PC-9 (cell line): ENCODE data around the gene CRACDL. TPM values are rescaled to one million over a fixed set of nuclear protein-coding genes. Genes with fewer than 3 reads are reported as not detected.

ENCODE experiments used
- BruUV-seq: library from RNA; stranded (reverse); fragments of 400-500 nt; replicated peaks from 2 replicates; lab custom pipeline; 2021; lab: Mats Ljungman, UMichigan
- CTCF ChIA-PET: fragments of 300-600 bp; sonication (Branson Sonifier 250); formaldehyde crosslinking; loops from one replicate; lab custom pipeline; 2022; ENCODE audit warnings: antibody characterized with exemption; lab: Charles Lee
- POLR2A ChIA-PET: fragments of 300-600 bp; sonication (Branson Sonifier 250); formaldehyde crosslinking; loops from one replicate; lab custom pipeline; 2022; ENCODE audit warnings: antibody characterized with exemption; ENCODE audit not compliant: unreplicated experiment; lab: Charles Lee
- DNase-seq, 2 experiments: peaks; one replicate each; pipeline versions ENCODE4 v3.0.0 to v3.0.0-alpha.2; 2015 to 2022; ENCODE audit warnings: mixed read lengths in 1 of 2
- H2AFZ ChIP-seq: fragments of 200-600 bp; sonication (generic); 2 replicates; pipeline ENCODE4 v1.8.1; 2017; ENCODE audit warnings: antibody characterized with exemption
- H3F3A ChIP-seq: fragments of 200-600 bp; sonication (generic); 2 replicates; pipeline ENCODE4 v1.8.1; 2017; ENCODE audit warnings: antibody characterized with exemption, mild to moderate bottlenecking, low read depth; ENCODE audit not compliant: insufficient read depth
- H3K27ac ChIP-seq: fragments of 200-600 bp; sonication (generic); 2 replicates; pipeline ENCODE4 v1.6.1; 2016; ENCODE audit warnings: mixed run types
- H3K27me3 ChIP-seq: fragments of 200-600 bp; sonication (generic); 2 replicates; pipeline ENCODE4 v1.6.1; 2016; ENCODE audit warnings: low read depth, mixed run types; ENCODE audit not compliant: insufficient read depth
- H3K36me3 ChIP-seq: fragments of 200-600 bp; sonication (generic); 2 replicates; pipeline ENCODE4 v1.6.1; 2016; ENCODE audit warnings: low read depth, mixed run types
- H3K4me1 ChIP-seq: fragments of 200-600 bp; sonication (generic); replicated peaks from 2 replicates; pipeline ENCODE4 v1.6.1; 2016; ENCODE audit warnings: mixed run types; ENCODE audit not compliant: insufficient read depth
- H3K4me2 ChIP-seq: fragments of 200-600 bp; sonication (generic); 2 replicates; pipeline ENCODE4 v1.6.1; 2017; ENCODE audit warnings: mixed run types
- H3K4me3 ChIP-seq: fragments of 200-600 bp; sonication (generic); 2 replicates; pipeline ENCODE4 v1.6.1; 2016; ENCODE audit warnings: mixed run types
- H3K79me2 ChIP-seq: fragments of 200-600 bp; sonication (generic); 2 replicates; pipeline ENCODE4 v1.6.1; 2017; ENCODE audit warnings: low read depth, mixed run types
- H3K9me2 ChIP-seq: fragments of 200-600 bp; sonication (generic); 2 replicates; pipeline ENCODE4 v1.8.1; 2017; ENCODE audit warnings: mild to moderate bottlenecking; ENCODE audit not compliant: insufficient read depth
- H3K9me3 ChIP-seq: fragments of 200-600 bp; sonication (generic); 2 replicates; pipeline ENCODE4 v1.8.1; 2016; ENCODE audit warnings: low read depth; ENCODE audit not compliant: insufficient read depth
- H4K20me1 ChIP-seq: fragments of 200-600 bp; sonication (generic); 2 replicates; pipeline ENCODE4 v1.8.1; 2017; ENCODE audit not compliant: insufficient read depth
- CTCF ChIP-seq: fragments of 200-600 bp; sonication (generic); conservative IDR thresholded peaks from 2 replicates; pipeline ENCODE4 v1.6.1; 2017; ENCODE audit warnings: mixed run types, antibody characterized with exemption, mild to moderate bottlenecking, moderate library complexity
- EZH2 ChIP-seq: fragments of 200-600 bp; sonication (generic); IDR thresholded peaks from 2 replicates; pipeline ENCODE4 v1.8.0; 2017; ENCODE audit warnings: antibody characterized with exemption, low read depth
- intact Hi-C: fragments of 100-400 bp; cut with micrococcal nuclease; formaldehyde crosslinking; loops from one replicate; pipeline ENCODE4 v1.10.0; 2022; ENCODE audit not compliant: unreplicated experiment
- total RNA-seq: library from RNA; stranded (reverse); gene quantifications from 2 replicates; pipeline ENCODE4 v1.2.3, GENCODE V29; 2021

The CRACDL gene
- total RNA-seq, 1 experiment from 2014 or later: 33.7 TPM

GRCh38 chr2:98846041-98846440, 90.0 kb downstream of the CRACDL start:
- Histone ChIP-seq H3K9me3 (no peaks in the 10 kb centered on the region), H3F3A (no peaks in the 10 kb centered on the region), H3K27ac (no peak overlapping the region), H3K9me2 (no peaks in the 10 kb centered on the region; the same call in 1 of the 2 replicates), H3K4me1 (no peaks in the 10 kb centered on the region), H3K4me2 (no peak overlapping the region), H4K20me1 (no peaks in the 10 kb centered on the region), H3K27me3 (no peaks in the 10 kb centered on the region), H3K4me3 (no peak overlapping the region), H2AFZ (no peak overlapping the region), H3K36me3 (peaks cover 4% of the 10 kb centered on the region; the same call in 1 of the 2 replicates), H3K79me2 (no peaks in the 10 kb centered on the region)
- intact Hi-C loops: no loop called here
- TF ChIP-seq CTCF: no peak
- TF ChIP-seq EZH2: no peak
- DNase-seq: no peak
- BruUV-seq: no TSS peak
- POLR2A ChIA-PET: no interaction called here
- CTCF ChIA-PET: no interaction called here

DNA sequence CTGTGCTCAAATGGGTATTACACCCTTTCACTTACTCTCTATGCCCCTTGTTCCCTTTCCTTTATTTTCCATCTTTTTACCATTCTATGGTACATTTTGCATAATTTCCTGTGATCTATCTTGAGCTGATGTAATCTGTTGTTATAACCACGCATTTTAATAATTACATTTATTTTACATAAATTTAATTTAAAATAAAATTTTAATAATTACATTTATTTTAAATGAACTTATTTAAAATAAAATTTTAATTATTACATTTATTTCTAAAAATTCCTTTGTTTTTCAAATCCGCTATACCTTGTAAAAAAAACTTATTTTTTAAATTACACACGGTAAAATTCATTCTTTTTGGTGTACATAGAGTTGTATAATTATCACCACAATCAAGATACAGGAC, 93.9 kb downstream of the CRACDL start:
- CTCF ChIA-PET: no interaction called here
- no peak for TF ChIP-seq CTCF
- no peak for TF ChIP-seq EZH2
- no TSS peak for BruUV-seq

GRCh38 chr2:98839292-98839691, 96.7 kb downstream of the CRACDL start:
- no peaks in the 10 kb centered on the region for H3K79me2 ChIP-seq
- no peak overlapping the region for H2AFZ ChIP-seq
- peaks cover 16% of the 10 kb centered on the region for H3K4me1 ChIP-seq
- peaks cover 20% of the 10 kb centered on the region; the same call in 1 of the 2 replicates for H3F3A ChIP-seq
- no peak overlapping the region for H3K27ac ChIP-seq
- no TSS peak for BruUV-seq
- intact Hi-C loops: loop anchor here (5.0 kb wide), 2 partner anchors 107 to 427 kb away; partner anchors contain the start of gene MGAT4A
- H3K9me3 ChIP-seq: no peaks in the 10 kb centered on the region; the same call in 1 of the 2 replicates
- H3K27me3 ChIP-seq: no peaks in the 10 kb centered on the region
- DNase-seq: peak in 1 of 2 experiments; percentile 56
- POLR2A ChIA-PET: no interaction called here
- H4K20me1 ChIP-seq: no peaks in the 10 kb centered on the region
- H3K4me3 ChIP-seq: no peak overlapping the region
- no peak overlapping the region for H3K4me2 ChIP-seq
- CTCF ChIA-PET: interaction anchor here (0.9 kb wide), 1 partner anchor 226 kb away, joined by 3 read pairs; no protein-coding TSS in a partner anchor
- H3K9me2 ChIP-seq: no peaks in the 10 kb centered on the region; the same call in 1 of the 2 replicates
- TF ChIP-seq CTCF (no peak), EZH2 (no peak)
- H3K36me3 ChIP-seq: peaks cover 11% of the 10 kb centered on the region; the same call in 1 of the 2 replicates

More for the DNA sequence above, 93.9 kb downstream of the CRACDL start:
- POLR2A ChIA-PET: interaction anchor here (0.6 kb wide), 1 partner anchor 196 kb away, joined by 3 read pairs; no protein-coding TSS in a partner anchor
- Histone ChIP-seq H3K27me3 (no peaks in the 10 kb centered on the region), H3K9me2 (no peaks in the 10 kb centered on the region; the same call in 1 of the 2 replicates), H4K20me1 (no peaks in the 10 kb centered on the region), H3K36me3 (peaks cover 11% of the 10 kb centered on the region; the same call in 1 of the 2 replicates), H3K79me2 (no peaks in the 10 kb centered on the region), H3K9me3 (no peaks in the 10 kb centered on the region; the same call in 1 of the 2 replicates), H3K27ac (no peak overlapping the region), H3K4me1 (peaks cover 14% of the 10 kb centered on the region), H3F3A (peaks cover 20% of the 10 kb centered on the region; the same call in 1 of the 2 replicates), H3K4me3 (no peak overlapping the region), H2AFZ (no peak overlapping the region), H3K4me2 (no peak overlapping the region)
- intact Hi-C loops: no loop called here
- DNase-seq: no peak
